Measurements from ENCODE around the gene GMDS. TPM values are rescaled to one million over a fixed set of nuclear protein-coding genes. Genes with fewer than 3 reads are reported as not detected.

Gene GMDS
- total and polyA plus RNA-seq, 2 of the 8 experiments (the other 6 are each of a cell fraction or from before 2014, with no cell fraction given), result 16.8 to 50.0 TPM

- peak overlapping the region in 1 of 2 experiments; percentile 61; a peak in 1 of 4 replicates for H3K4me2 ChIP-seq (ENCODE audit: insufficient read depth in 1 of 2, low read depth in 2 of 2, low read length in 2 of 2)
- no peak overlapping the region for H3K27ac ChIP-seq (ENCODE audit: low read depth, low read length)
- no peak for DNase-seq (ENCODE audit: low read depth in 1 of 2, low spot score in 2 of 2)
- no peak overlapping the region for H4K5ac ChIP-seq (ENCODE audit: insufficient read length, low read depth, low read length)
- H3K79me2 ChIP-seq (ENCODE audit: control insufficient read depth in 1 of 2, insufficient read depth in 2 of 2, low read length in 2 of 2), result no peaks in the 10 kb centered on the region
- CTCF ChIA-PET (ENCODE audit: partially characterized antibody), result interaction anchor here (0.9 to 2.8 kb wide), 4 partner anchors 8 to 17 kb away, joined by 3 to 13 read pairs (median 8); no protein-coding TSS in a partner anchor
- H3K9me3 ChIP-seq (ENCODE audit: insufficient read depth in 2 of 2, low read depth in 1 of 2, low read length in 1 of 2), result no peaks in the 10 kb centered on the region; a peak in 1 of 4 replicates
- H2BK5ac ChIP-seq (ENCODE audit: low read depth, low read length), result no peak overlapping the region
- H3K4ac ChIP-seq (replicated peaks; ENCODE audit: insufficient read length, low read depth, low read length), result no peak overlapping the region
- no peak overlapping the region for H2BK15ac ChIP-seq (ENCODE audit: low read length)
- H3K4me3 ChIP-seq (ENCODE audit: extremely low read depth in 1 of 4, insufficient read depth in 2 of 4, low read depth in 3 of 4, low read length in 4 of 4), result peak overlapping the region in 1 of 4 experiments; percentile 51; a peak in 1 of 8 replicates
- H4K91ac ChIP-seq (replicated peaks; ENCODE audit: insufficient read length, low read length), result no peak overlapping the region
- peaks cover 0 to 22% (median 18%) of the 10 kb centered on the region in 4 experiments; a peak in 5 of 7 replicates for H3K4me1 ChIP-seq (replicated peaks in 1 of 4; ENCODE audit: control insufficient read depth in 3 of 4, insufficient read depth in 4 of 4, low read length in 3 of 4)
- TF ChIP-seq KDM1A (IDR thresholded peaks at IDR 0.05; ENCODE audit: borderline replicate concordance, low read length) (no peak), RXRA (IDR thresholded peaks at IDR 0.05; ENCODE audit: insufficient read depth, low read depth, low read length) (no peak), BACH1 (IDR thresholded peaks at IDR 0.05; ENCODE audit: low read length) (no peak), KDM4A (IDR thresholded peaks at IDR 0.05; ENCODE audit: low read depth, low read length, severe bottlenecking) (no peak)
- peaks cover 6% of the 10 kb centered on the region; the same call in 1 of the 2 replicates for H3K23me2 ChIP-seq (ENCODE audit: low read depth, low read length)
- POLR2A ChIA-PET (ENCODE audit: partially characterized antibody), result interaction anchor here (0.9 to 1.0 kb wide), 2 partner anchors 7 to 9 kb away, joined by 3 to 5 read pairs; no protein-coding TSS in a partner anchor
- H3K79me1 ChIP-seq (ENCODE audit: low read depth, low read length), result no peaks in the 10 kb centered on the region
- peaks cover 0 to 11% (median 0%) of the 10 kb centered on the region in 4 experiments; a peak in 2 of 8 replicates for H3K36me3 ChIP-seq (ENCODE audit: control insufficient read depth in 2 of 4, insufficient read depth in 4 of 4, low read length in 3 of 4)
- H2BK120ac ChIP-seq (replicated peaks; ENCODE audit: low read depth, low read length), result no peak overlapping the region
- WGBS, 2 experiments (ENCODE audit: extremely low coverage in 1 of 2, insufficient coverage in 1 of 2, insufficient read length in 1 of 2, insufficient replicate concordance in 2 of 2, low coverage in 1 of 2, low lambda C conversion rate in 2 of 2, missing lambda C conversion rate in 1 of 2), result 41% methylated on average over 8 of the region's 8 CpGs; no CpG with 5 or more reads in 1 of the 2 experiments
- peaks cover 93 to 100% (median 99%) of the 10 kb centered on the region in 4 experiments for H3K27me3 ChIP-seq (replicated peaks in 1 of 4; ENCODE audit: control insufficient read depth in 3 of 4, extremely low read depth in 1 of 4, insufficient read depth in 3 of 4, low read length in 3 of 4)
- H3K18ac ChIP-seq (ENCODE audit: extremely low read depth, low read length), result no peak overlapping the region
- H3K14ac ChIP-seq (ENCODE audit: insufficient read length), result no peak overlapping the region
- no peak overlapping the region for H3K23ac ChIP-seq (ENCODE audit: insufficient read length)
- no peak overlapping the region for H3K9ac ChIP-seq (replicated peaks in 1 of 4; ENCODE audit: extremely low read depth in 1 of 4, low read depth in 3 of 4, low read length in 3 of 4)
- H2AK5ac ChIP-seq (ENCODE audit: low read depth, low read length), result no peak overlapping the region
- FAIRE-seq, result no peak
- no peak overlapping the region for H2BK20ac ChIP-seq (ENCODE audit: low read length)
- H2BK12ac ChIP-seq (ENCODE audit: low read depth, low read length), result no peak overlapping the region
- H3K56ac ChIP-seq (replicated peaks; ENCODE audit: insufficient read length, low read depth, low read length), result no peak overlapping the region
- H2AFZ ChIP-seq (ENCODE audit: low read length), result no peak overlapping the region
- H4K20me1 ChIP-seq (replicated peaks in 1 of 2; ENCODE audit: control insufficient read depth in 1 of 2, insufficient read depth in 2 of 2, low read length in 2 of 2), result peaks cover 26 to 37% of the 10 kb centered on the region in 2 experiments
- H4K8ac ChIP-seq (ENCODE audit: extremely low read depth, insufficient read depth, low read length), result no peak overlapping the region
These were observed 622.3 kb downstream of the GMDS start for GRCh38 chr6:1622851-1623768.
